Activated CD8-positive, alpha-beta memory T cell treated with anti-CD3 and anti-CD28 coated beads, Interleukin-2, amount 10 ng/mL, durations not matched to agents 7 days and 5 days (primary cell): ENCODE measurements around the gene NTF3. TPM values are rescaled to one million over a fixed set of nuclear protein-coding genes. Genes with fewer than 3 reads are reported as not detected.

ENCODE experiments used
- ATAC-seq: fragments of 150-1000 bp; cut with Tn5 transposase; one replicate; pipeline ENCODE4 v1.10.0; 2021; ENCODE audit warnings: moderate library complexity
- CTCF ChIA-PET: fragments of 350-600 bp; sonication (Branson Sonifier 250); formaldehyde crosslinking; loops from one replicate; lab custom pipeline; 2021; ENCODE audit warnings: antibody characterized with exemption; lab: Charles Lee
- DNase-seq: peaks from one replicate; pipeline ENCODE4 v3.0.0-alpha.2; 2020
- H3K27ac Mint-ChIP-seq: one replicate; pipeline ENCODE4 v1.8.0; 2021; ENCODE audit warnings: mild to moderate bottlenecking, mixed read lengths
- H3K27me3 Mint-ChIP-seq: one replicate; pipeline ENCODE4 v1.8.0; 2021; ENCODE audit warnings: mixed read lengths
- H3K36me3 Mint-ChIP-seq: one replicate; pipeline ENCODE4 v1.8.0; 2021; ENCODE audit warnings: mild to moderate bottlenecking, mixed read lengths
- H3K4me1 Mint-ChIP-seq: one replicate; pipeline ENCODE4 v1.8.0; 2021; ENCODE audit warnings: mixed read lengths
- H3K4me3 Mint-ChIP-seq: one replicate; pipeline ENCODE4 v1.8.0; 2021; ENCODE audit warnings: mild to moderate bottlenecking, moderate library complexity, mixed read lengths
- H3K9me3 Mint-ChIP-seq: one replicate; pipeline ENCODE4 v1.8.0; 2022; ENCODE audit warnings: low read depth, mixed read lengths
- total RNA-seq, 2 experiments: library from RNA; stranded (reverse); gene quantifications; one replicate each; pipeline ENCODE4 v1.2.3, GENCODE V29; 2021

Gene NTF3
- total RNA-seq, 2 experiments from 2014 or later: not detected

DNA sequence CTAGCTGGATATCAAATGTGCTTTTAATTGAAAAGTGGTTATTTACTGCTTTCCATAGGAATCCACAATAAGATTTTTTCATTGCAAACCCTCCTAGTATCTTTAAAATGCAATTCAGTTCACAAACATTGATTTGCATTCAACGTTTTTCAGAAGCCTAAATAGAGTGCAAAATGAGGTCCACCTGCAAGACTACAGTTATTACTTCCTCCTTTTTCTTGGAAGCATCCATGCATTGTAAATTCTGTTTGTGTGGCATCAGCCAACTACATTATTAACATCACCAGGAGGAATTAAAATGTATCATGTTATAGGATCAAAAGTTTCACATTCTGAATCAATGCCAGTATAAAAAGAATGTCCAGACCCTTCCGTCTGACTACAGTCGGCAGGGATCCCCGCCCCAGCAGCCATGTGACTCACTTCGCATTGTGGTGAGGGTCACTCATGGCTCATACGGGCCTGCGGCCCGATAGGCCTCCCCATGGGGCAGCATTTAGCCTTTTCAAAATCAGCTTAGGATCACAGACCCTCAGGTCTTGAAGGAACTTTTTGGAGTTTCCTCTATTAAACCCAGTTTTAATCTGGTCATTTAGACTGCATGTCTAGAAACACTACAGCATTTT lies 46.3 kb downstream of the NTF3 start:
- H3K27ac Mint-ChIP-seq: no peak overlapping the region
- H3K27me3 Mint-ChIP-seq: no peaks in the 10 kb centered on the region
- CTCF ChIA-PET: no interaction called here
- H3K36me3 Mint-ChIP-seq: no peaks in the 10 kb centered on the region
- ATAC-seq (no peak), DNase-seq (no peak)
- H3K9me3 Mint-ChIP-seq: no peaks in the 10 kb centered on the region
- H3K4me1 Mint-ChIP-seq: no peaks in the 10 kb centered on the region
- no peak overlapping the region for H3K4me3 Mint-ChIP-seq

DNA sequence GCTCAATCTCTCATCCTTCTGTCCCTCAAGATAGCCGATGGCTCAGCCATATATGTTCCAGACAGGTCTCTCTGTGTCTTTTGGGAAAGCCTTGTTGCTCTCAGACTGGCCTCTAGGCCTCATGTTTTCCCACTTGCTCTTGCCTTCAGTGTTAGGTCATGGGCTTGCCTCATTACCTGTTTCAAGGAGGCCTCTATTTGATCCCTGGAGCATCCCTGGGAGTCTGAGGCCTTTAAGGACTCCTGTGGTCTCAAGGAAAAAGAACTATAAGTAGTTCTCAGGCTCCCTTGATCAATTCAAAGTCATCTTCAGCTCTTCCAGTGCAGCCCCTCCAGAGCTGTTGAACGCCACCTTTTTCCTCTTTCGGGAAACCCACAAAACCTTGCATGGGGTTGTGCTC lies 47.9 kb downstream of the NTF3 start:
- CTCF ChIA-PET: no interaction called here
- no peaks in the 10 kb centered on the region for H3K36me3 Mint-ChIP-seq
- no peak overlapping the region for H3K4me3 Mint-ChIP-seq
- H3K27ac Mint-ChIP-seq: no peak overlapping the region
- H3K4me1 Mint-ChIP-seq: no peaks in the 10 kb centered on the region
- DNase-seq (no peak), ATAC-seq (no peak)
- no peaks in the 10 kb centered on the region for H3K27me3 Mint-ChIP-seq
- H3K9me3 Mint-ChIP-seq: no peaks in the 10 kb centered on the region

DNA sequence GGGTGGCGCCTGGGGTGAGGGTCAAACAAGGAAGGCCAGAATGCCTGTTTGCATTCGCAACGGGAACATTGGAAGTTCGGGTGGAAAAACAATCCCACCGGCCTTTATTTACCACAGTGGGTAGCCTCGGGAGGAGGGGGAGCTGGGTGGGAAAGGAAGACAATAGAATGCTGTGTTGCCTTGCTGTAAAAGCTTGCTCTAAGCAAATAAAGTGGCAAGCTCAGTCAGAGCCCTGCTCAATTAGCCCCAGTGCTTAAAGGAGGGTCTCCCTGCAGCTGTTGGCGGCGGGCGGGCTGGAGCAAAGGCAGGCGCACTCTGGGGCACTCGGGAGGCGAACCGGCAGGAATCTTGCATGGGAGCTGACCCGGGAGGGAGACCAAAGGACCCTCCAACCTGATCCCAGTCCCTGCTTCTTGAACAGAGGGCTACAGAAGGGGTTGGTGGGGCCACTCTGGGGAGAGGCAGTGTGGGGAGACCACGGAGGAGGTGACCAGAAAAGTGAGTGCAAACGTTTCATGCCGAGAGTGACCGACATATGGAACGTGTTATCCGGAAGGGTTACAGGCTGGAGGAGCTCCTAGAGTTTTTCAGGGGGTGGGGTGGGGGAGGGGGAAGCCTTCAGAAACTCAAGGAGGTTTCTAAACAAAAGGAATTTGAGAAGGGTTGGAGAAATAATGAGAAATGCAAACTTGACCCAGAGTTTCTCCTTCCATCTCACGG lies 48.5 kb downstream of the NTF3 start:
- H3K27me3 Mint-ChIP-seq: no peaks in the 10 kb centered on the region
- H3K4me1 Mint-ChIP-seq: no peaks in the 10 kb centered on the region
- DNase-seq (no peak), ATAC-seq (no peak)
- H3K4me3 Mint-ChIP-seq: no peak overlapping the region
- no peaks in the 10 kb centered on the region for H3K9me3 Mint-ChIP-seq
- no peaks in the 10 kb centered on the region for H3K36me3 Mint-ChIP-seq
- no peak overlapping the region for H3K27ac Mint-ChIP-seq
- CTCF ChIA-PET: no interaction called here

DNA sequence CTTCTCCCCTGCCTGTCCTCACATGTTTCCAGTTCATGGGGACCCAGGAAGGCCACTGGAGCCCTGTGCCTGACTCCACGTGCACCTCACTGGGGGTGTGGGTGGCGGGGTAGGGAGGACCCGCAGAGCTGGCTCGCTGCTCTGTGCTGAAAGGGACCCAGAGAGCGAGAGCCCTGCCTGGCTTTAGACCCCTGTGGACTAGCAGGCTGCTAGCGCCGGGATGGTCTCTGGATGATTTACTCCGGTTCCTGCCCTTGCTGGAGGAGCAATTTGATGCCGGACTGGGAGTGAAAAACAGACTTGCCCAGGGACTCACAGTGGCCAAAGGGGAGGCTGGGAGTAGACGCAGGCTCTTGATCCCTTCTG lies 49.0 kb downstream of the NTF3 start:
- no peaks in the 10 kb centered on the region for H3K4me1 Mint-ChIP-seq
- no peak overlapping the region for H3K27ac Mint-ChIP-seq
- H3K36me3 Mint-ChIP-seq: no peaks in the 10 kb centered on the region
- ATAC-seq (no peak), DNase-seq (no peak)
- H3K27me3 Mint-ChIP-seq: no peaks in the 10 kb centered on the region
- H3K4me3 Mint-ChIP-seq: no peak overlapping the region
- H3K9me3 Mint-ChIP-seq: no peaks in the 10 kb centered on the region
- CTCF ChIA-PET: no interaction called here

DNA sequence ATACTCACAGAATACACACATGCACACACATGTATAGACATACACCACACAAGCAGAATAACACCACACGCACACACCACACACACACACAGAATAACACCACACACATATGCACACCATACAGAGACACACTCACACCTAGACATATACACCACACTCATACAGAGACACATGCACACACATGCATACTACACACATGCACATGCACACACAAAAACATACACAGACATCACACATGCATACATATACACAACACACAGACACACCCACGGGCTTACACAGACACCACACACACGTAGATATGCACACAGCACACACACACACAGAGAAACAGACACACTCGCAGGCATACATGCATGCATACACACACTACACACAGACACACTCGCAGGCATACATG lies 49.7 kb downstream of the NTF3 start:
- CTCF ChIA-PET: no interaction called here
- Mint-ChIP-seq H3K4me1 (no peaks in the 10 kb centered on the region), H3K36me3 (no peaks in the 10 kb centered on the region), H3K27ac (no peak overlapping the region), H3K9me3 (no peaks in the 10 kb centered on the region), H3K4me3 (no peak overlapping the region), H3K27me3 (no peaks in the 10 kb centered on the region)
- no peak for DNase-seq
- ATAC-seq: no peak

DNA sequence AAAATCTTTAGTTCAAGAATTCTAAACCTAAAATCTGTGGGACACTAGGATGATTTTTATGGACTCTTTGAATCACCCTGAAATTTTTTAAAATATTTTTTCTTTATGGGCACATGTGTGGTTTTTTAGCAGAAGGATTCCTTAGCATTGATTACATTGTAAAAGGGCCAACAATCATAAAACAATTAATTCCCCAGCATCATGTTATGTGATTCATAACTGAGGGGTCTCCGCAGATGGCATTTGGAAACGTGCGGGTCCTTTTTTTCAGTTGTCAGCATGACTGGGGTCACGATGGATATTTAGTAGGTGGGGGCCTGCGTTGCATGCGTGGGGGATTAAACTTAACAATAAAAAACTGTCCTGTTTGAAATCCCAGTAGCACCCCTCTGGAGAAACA lies 52.5 kb downstream of the NTF3 start:
- no peaks in the 10 kb centered on the region for H3K9me3 Mint-ChIP-seq
- no peak overlapping the region for H3K4me3 Mint-ChIP-seq
- H3K36me3 Mint-ChIP-seq: no peaks in the 10 kb centered on the region
- no peaks in the 10 kb centered on the region for H3K27me3 Mint-ChIP-seq
- H3K27ac Mint-ChIP-seq: no peak overlapping the region
- H3K4me1 Mint-ChIP-seq: no peaks in the 10 kb centered on the region
- ATAC-seq (no peak), DNase-seq (no peak)
- CTCF ChIA-PET: no interaction called here

DNA sequence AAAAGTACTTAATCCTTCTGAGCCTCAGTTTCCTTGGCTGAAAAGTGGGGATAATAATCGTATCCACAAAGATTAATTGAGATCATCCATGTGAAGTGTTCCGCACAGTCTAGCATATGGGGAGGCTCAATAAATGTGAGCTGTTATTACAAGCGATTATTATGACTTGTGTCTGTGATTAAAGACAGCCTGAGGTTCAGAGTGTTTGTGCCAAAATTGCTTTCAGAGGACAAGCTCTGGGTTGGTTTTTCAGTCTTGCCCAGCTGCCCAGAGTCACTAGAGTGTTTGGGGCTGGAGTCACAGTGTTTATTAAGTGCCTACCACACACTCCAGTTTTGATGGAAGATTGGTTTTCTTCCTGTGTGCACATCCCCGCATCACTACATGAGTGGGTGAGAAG lies 53.5 kb downstream of the NTF3 start:
- Mint-ChIP-seq H3K36me3 (no peaks in the 10 kb centered on the region), H3K27ac (no peak overlapping the region), H3K9me3 (no peaks in the 10 kb centered on the region), H3K27me3 (no peaks in the 10 kb centered on the region), H3K4me1 (no peaks in the 10 kb centered on the region), H3K4me3 (no peak overlapping the region)
- CTCF ChIA-PET: no interaction called here
- DNase-seq (no peak), ATAC-seq (no peak)

DNA sequence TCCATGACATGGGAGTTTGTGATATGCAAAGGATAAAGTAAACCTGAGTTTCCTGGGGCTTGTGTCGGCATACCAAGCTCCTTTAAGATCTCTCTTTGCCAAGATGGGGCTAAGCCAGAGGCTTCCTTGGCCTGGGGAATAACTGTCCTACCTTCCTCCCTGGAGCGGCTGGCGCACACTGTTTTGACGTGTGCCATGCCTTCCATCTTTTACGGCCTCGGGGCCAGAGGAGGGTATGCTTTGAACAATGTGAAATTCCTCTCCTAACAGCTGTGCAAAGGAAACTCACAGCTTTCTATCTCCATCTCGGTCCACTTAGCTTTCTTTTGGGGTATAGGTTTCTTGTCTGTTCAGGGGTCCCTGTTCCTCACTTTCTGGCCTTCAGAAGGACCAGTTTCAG lies 55.2 kb downstream of the NTF3 start:
- no peak overlapping the region for H3K27ac Mint-ChIP-seq
- CTCF ChIA-PET: no interaction called here
- no peaks in the 10 kb centered on the region for H3K36me3 Mint-ChIP-seq
- H3K27me3 Mint-ChIP-seq: no peaks in the 10 kb centered on the region
- ATAC-seq (no peak), DNase-seq (no peak)
- H3K4me3 Mint-ChIP-seq: no peak overlapping the region
- H3K9me3 Mint-ChIP-seq: no peaks in the 10 kb centered on the region
- H3K4me1 Mint-ChIP-seq: no peaks in the 10 kb centered on the region

DNA sequence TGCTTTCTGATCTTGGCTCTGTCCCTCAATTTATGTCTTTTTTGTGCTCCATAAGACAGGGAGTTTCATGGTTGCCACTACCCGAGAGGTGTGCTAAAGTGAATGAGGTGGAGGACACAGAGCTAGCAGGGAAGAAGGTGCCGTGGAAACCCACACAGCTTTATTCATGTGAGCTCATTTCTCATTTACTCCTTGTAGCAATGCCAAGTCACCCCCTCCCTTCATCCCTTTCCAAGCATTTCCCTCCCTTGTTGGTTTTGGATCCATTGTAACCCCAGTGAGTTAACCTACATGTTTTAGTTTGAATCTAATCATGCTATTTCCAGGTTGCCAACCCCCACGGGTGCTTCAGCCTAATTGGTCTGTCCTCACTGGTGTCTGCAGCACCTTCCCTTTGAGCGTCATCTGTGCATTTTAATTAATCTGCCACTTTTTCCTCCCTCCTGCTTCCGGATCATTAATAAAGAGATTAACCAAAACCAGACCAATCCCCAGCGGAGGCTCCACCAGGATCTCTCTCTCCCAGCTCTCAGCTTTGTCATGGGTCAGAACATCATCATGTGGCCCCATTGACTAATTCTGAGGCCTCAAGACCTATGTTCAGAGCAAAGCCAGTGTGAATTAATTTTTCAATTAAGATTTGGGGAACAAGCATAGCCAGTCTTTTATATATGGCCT lies 56.2 kb downstream of the NTF3 start:
- no peaks in the 10 kb centered on the region for H3K27me3 Mint-ChIP-seq
- CTCF ChIA-PET: no interaction called here

DNA sequence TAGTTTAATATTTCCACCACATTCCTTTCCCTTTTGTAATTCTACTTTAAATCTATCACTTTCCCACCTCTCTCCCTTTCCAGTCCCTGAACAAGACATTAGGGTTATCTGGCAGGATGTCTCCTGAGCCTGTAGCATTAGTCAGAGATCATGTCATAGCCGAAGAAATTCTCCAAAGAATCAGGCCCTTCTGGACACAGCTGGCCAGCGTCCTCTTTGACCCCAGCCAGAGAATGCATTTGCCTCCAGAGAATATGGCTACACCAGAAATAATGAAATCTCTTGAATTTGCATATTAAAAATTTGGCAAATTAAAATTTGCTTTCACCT lies 56.7 kb downstream of the NTF3 start:
- no peaks in the 10 kb centered on the region for H3K4me1 Mint-ChIP-seq
- no peaks in the 10 kb centered on the region for H3K36me3 Mint-ChIP-seq
- ATAC-seq: no peak
- CTCF ChIA-PET: no interaction called here
- H3K27ac Mint-ChIP-seq: no peak overlapping the region
- no peak for DNase-seq
- H3K9me3 Mint-ChIP-seq: no peaks in the 10 kb centered on the region
- H3K4me3 Mint-ChIP-seq: no peak overlapping the region
- no peaks in the 10 kb centered on the region for H3K27me3 Mint-ChIP-seq

More for the DNA sequence above, 56.2 kb downstream of the NTF3 start:
- Mint-ChIP-seq H3K27ac (no peak overlapping the region), H3K36me3 (no peaks in the 10 kb centered on the region), H3K9me3 (no peaks in the 10 kb centered on the region), H3K4me1 (no peaks in the 10 kb centered on the region), H3K4me3 (no peak overlapping the region)
- no peak for DNase-seq
- no peak for ATAC-seq

DNA sequence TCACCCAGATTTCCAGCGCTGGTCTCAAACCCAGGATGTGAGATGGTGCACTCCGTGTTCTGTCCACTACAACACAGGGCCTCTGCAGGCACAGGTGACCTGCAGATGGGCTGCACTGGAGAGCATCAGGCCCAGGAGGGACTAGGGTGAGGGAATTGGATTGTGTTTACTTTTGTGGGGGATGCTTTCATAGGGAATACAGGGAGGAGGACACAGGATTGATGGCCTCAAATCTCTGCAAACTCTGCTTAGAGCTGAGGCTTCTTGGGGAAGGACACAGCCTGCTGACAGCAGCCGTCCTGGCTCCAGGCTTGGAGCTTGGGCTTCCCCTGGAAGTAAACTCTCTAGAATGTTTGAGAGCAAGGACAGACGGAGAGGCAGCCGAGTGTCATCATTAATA lies 57.1 kb downstream of the NTF3 start:
- CTCF ChIA-PET: no interaction called here
- H3K27me3 Mint-ChIP-seq: no peaks in the 10 kb centered on the region
- no peaks in the 10 kb centered on the region for H3K9me3 Mint-ChIP-seq
- H3K4me1 Mint-ChIP-seq: no peaks in the 10 kb centered on the region
- H3K27ac Mint-ChIP-seq: no peak overlapping the region
- DNase-seq (no peak), ATAC-seq (no peak)
- H3K36me3 Mint-ChIP-seq: no peaks in the 10 kb centered on the region
- H3K4me3 Mint-ChIP-seq: no peak overlapping the region

DNA sequence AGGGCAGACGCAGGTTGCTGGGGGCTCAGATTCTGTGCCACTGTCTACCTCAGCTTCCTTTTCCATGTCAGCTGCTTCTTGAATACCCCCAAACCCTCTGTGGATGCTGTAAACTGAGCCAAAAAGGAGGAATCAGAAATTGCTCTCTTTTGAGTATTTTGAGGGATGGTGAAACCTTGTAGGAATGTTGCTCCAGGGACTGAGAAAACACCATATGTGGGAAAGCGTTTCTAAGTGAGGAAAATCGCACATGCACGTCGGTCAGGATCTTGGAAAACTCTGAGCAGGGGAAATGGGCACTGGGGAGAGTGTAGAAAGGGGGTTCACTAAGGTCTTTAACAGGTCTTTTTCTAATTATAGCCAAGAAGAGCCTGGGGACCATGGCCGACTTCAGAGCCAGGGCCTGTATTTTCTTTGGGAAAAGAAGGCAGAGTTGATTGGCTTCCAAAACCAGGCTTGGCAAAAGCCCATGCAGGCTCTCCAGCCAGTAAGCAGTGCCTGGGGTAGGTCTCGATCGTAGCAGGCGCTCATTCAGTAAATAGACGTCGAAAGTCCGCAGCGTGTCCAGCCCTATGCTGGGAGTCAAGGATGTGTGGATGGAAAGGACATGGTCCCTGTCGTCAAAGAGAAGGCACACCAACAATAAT lies 58.0 kb downstream of the NTF3 start:
- ATAC-seq (no peak), DNase-seq (no peak)
- no peaks in the 10 kb centered on the region for H3K36me3 Mint-ChIP-seq
- no peak overlapping the region for H3K27ac Mint-ChIP-seq
- no peaks in the 10 kb centered on the region for H3K27me3 Mint-ChIP-seq
- no peaks in the 10 kb centered on the region for H3K4me1 Mint-ChIP-seq
- H3K4me3 Mint-ChIP-seq: no peak overlapping the region
- no peaks in the 10 kb centered on the region for H3K9me3 Mint-ChIP-seq
- CTCF ChIA-PET: no interaction called here

DNA sequence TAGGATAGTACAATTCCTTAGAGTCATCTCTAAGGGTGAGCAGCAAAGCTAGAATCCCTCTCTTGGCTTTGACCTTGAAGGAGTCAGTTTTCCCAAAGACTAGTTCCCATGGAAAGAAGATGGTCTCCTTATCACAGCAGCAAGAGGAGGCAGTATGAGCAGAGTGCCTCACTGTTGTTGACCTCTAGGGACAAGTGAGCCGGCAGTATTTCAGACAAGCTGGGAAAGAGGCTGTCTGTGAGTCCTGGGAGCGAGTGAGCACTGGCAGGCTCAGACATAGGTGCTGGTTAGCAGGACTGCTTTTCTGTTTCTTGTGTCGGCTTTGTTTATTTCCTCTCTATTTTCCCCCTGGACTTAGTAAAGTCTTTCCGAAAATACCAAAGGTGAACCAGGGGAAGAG lies 60.7 kb downstream of the NTF3 start:
- CTCF ChIA-PET: no interaction called here
- H3K36me3 Mint-ChIP-seq: no peaks in the 10 kb centered on the region
- ATAC-seq: no peak
- no peaks in the 10 kb centered on the region for H3K9me3 Mint-ChIP-seq
- no peak overlapping the region for H3K27ac Mint-ChIP-seq
- H3K4me3 Mint-ChIP-seq: no peak overlapping the region
- H3K4me1 Mint-ChIP-seq: no peaks in the 10 kb centered on the region
- H3K27me3 Mint-ChIP-seq: no peaks in the 10 kb centered on the region
- no peak for DNase-seq

DNA sequence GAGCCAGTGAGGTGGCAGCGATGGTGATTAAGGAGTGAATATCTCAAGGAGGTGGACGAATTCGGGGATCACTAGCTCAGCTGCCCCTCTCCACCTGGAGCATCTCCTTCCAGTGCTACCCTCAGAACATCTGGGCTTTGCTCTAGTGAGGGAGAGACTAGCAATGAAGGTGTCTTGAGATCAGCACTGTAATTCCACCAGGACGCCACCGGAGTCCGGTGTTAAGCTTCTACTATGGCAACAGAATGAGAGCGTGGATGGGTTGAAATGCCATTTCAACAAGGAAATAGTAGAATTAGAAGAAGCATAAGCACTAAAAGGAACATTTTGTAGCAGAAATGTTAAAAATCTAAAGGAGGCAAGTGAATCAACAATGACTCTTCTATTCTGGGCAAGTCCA lies 61.1 kb downstream of the NTF3 start:
- H3K36me3 Mint-ChIP-seq: no peaks in the 10 kb centered on the region
- H3K27me3 Mint-ChIP-seq: no peaks in the 10 kb centered on the region
- no peak for ATAC-seq
- CTCF ChIA-PET: no interaction called here
- no peaks in the 10 kb centered on the region for H3K4me1 Mint-ChIP-seq
- H3K9me3 Mint-ChIP-seq: no peaks in the 10 kb centered on the region
- no peak for DNase-seq
- H3K4me3 Mint-ChIP-seq: no peak overlapping the region
- H3K27ac Mint-ChIP-seq: no peak overlapping the region
